Neural crest cell (in vitro differentiated cells): ENCODE data around the gene TIAM1. TPM values are rescaled to one million over a fixed set of nuclear protein-coding genes. Genes with fewer than 3 reads are reported as not detected.

ENCODE experiments used
- DNase-seq: peaks from one replicate; pipeline ENCODE4 v3.0.0; 2021; ENCODE audit warnings: low read depth, mixed read lengths, low spot score
- H3K27ac Mint-ChIP-seq: one replicate; pipeline ENCODE4 v1.8.0; 2021; ENCODE audit warnings: mild to moderate bottlenecking, mixed read lengths; ENCODE audit not compliant: unreplicated experiment
- H3K27me3 Mint-ChIP-seq: 2 replicates; pipeline ENCODE4 v1.8.0; 2021; ENCODE audit warnings: low read depth, mild to moderate bottlenecking, mixed read lengths
- H3K36me3 Mint-ChIP-seq: 2 replicates; pipeline ENCODE4 v1.8.0; 2021; ENCODE audit warnings: low read depth, mild to moderate bottlenecking, mixed read lengths
- H3K4me1 Mint-ChIP-seq: 2 replicates; pipeline ENCODE4 v1.8.0; 2021; ENCODE audit warnings: mixed read lengths
- H3K4me3 Mint-ChIP-seq: one replicate; pipeline ENCODE4 v1.8.0; 2021; ENCODE audit warnings: mild to moderate bottlenecking, mixed read lengths
- H3K9me3 Mint-ChIP-seq: 2 replicates; pipeline ENCODE4 v1.8.0; 2021; ENCODE audit warnings: mixed read lengths
- total RNA-seq: library from RNA; stranded (reverse); gene quantifications from 2 replicates; pipeline ENCODE4 v1.2.1, GENCODE V29; 2021
- TF ChIP-seq, protein P1 (sequence below): fragments of 200-600 bp; sonication (generic); conservative IDR thresholded peaks from 2 replicates; pipeline ENCODE4 v1.5.0; 2021; ENCODE audit warnings: antibody characterized with exemption, mild to moderate bottlenecking

TIAM1 gene
- total RNA-seq, 1 donor from 2014 or later, result 53.6 TPM

DNA sequence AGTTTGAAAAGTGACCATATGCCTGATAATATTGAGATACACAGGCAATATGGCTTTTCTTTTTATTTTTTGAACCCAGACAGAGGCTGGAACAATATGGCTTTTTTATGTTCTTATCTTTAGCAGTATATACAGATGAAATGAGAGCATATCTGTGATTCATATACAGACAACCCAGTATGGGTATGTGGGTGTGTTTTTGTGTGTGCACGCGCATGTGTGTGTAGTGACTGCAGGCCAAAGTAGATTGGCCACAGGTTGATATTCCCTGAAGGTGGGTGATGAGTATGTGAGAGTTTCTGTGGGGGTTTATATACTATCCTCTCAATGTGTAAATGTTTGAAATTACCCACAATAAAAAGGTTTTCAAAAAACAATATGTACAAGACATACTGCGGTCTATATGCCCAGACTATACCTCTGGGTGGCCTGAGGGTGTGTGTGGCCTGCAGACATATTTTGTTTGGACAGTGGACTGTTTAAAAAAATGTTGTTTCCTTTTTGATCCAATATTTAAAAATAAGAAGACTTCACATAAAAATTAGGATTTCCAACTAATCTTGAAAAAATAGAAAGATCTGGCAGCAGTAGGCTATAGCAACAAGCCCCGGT is 26.3 kb upstream of the TIAM1 start:
- Mint-ChIP-seq H3K27ac (no peak overlapping the region), H3K9me3 (no peaks in the 10 kb centered on the region)
- TF ChIP-seq, protein P1, sequence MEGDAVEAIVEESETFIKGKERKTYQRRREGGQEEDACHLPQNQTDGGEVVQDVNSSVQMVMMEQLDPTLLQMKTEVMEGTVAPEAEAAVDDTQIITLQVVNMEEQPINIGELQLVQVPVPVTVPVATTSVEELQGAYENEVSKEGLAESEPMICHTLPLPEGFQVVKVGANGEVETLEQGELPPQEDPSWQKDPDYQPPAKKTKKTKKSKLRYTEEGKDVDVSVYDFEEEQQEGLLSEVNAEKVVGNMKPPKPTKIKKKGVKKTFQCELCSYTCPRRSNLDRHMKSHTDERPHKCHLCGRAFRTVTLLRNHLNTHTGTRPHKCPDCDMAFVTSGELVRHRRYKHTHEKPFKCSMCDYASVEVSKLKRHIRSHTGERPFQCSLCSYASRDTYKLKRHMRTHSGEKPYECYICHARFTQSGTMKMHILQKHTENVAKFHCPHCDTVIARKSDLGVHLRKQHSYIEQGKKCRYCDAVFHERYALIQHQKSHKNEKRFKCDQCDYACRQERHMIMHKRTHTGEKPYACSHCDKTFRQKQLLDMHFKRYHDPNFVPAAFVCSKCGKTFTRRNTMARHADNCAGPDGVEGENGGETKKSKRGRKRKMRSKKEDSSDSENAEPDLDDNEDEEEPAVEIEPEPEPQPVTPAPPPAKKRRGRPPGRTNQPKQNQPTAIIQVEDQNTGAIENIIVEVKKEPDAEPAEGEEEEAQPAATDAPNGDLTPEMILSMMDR, result no peak

DNA sequence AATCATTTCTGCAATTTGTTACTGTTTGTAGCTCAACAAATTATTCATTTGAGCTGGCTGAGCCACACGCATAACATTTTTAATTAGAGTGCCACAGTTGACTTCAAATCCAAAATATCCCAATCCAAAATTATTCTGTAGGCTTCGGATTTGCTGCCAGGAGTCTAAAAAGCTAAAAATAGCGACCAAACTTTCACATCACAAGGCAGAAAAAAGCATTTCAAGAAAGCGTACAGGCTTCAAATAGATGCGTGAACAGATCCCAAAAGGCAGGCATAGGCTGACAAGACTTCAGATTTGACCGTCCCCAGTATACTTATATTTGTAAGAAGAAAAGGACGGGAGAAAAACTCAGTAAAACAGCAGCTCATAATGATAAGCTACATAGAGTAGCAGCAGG is 24.3 kb upstream of the TIAM1 start:
- no peak for DNase-seq
- H3K27ac Mint-ChIP-seq, result no peak overlapping the region
- TF ChIP-seq, protein P1, result no peak
- no peaks in the 10 kb centered on the region for H3K9me3 Mint-ChIP-seq
- peaks cover 3% of the 10 kb centered on the region for H3K36me3 Mint-ChIP-seq
- H3K4me3 Mint-ChIP-seq, result no peak overlapping the region
- H3K27me3 Mint-ChIP-seq, result no peaks in the 10 kb centered on the region
- peaks cover 37% of the 10 kb centered on the region for H3K4me1 Mint-ChIP-seq

More for the DNA sequence above, 26.3 kb upstream of the TIAM1 start:
- no peak for DNase-seq
- Mint-ChIP-seq H3K4me3 (no peak overlapping the region), H3K27me3 (no peaks in the 10 kb centered on the region), H3K4me1 (peaks cover 30% of the 10 kb centered on the region), H3K36me3 (no peaks in the 10 kb centered on the region)

DNA sequence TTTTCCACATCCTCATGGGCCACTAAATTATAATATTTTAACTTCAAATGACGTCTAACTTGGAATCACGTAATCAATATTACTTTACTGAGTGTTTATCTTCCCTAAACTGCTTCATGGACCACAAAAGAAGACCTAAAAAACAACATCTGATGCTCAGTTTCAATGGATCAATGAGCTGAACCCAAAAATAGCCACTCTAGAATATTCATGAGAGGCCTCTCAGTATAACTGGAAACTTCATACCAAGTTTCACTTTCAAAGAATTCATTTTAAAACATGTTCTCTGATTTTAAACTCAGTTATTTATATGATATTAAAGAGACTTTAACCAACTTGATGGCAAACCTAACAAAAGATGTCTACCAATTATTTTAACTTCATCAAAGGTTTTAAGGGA is 23.7 kb upstream of the TIAM1 start:
- H3K27ac Mint-ChIP-seq, result no peak overlapping the region
- peaks cover 3% of the 10 kb centered on the region for H3K36me3 Mint-ChIP-seq

DNA sequence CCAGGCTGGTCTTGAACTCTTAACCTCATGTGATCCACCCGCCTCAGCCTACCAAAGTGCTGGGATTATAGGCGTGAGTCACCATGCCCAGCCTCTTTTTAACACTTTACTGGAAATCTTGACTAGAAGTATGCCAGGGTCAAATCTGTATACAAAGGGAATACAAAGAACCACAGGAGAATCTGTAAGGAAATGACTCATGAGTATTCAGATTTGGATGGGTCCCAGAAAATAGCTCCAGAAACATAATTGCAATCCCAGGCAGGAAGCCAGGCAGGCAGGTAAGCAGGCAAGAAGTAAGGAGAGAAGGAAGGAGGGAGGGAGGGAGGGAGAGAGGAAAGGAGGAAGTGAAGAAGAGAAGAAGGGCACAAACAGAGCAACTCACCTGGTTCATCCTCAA is 22.8 kb upstream of the TIAM1 start:
- H3K27me3 Mint-ChIP-seq, result no peaks in the 10 kb centered on the region
- no peak overlapping the region for H3K4me3 Mint-ChIP-seq
- H3K9me3 Mint-ChIP-seq, result no peaks in the 10 kb centered on the region
- DNase-seq, result no peak
- TF ChIP-seq, protein P1, result no peak
- H3K4me1 Mint-ChIP-seq, result peaks cover 39% of the 10 kb centered on the region
- peaks cover 3% of the 10 kb centered on the region for H3K36me3 Mint-ChIP-seq
- no peak overlapping the region for H3K27ac Mint-ChIP-seq

More for the DNA sequence above, 23.7 kb upstream of the TIAM1 start:
- no peaks in the 10 kb centered on the region for H3K27me3 Mint-ChIP-seq
- DNase-seq, result no peak
- no peak overlapping the region for H3K4me3 Mint-ChIP-seq
- H3K9me3 Mint-ChIP-seq, result no peaks in the 10 kb centered on the region
- TF ChIP-seq, protein P1, result no peak
- H3K4me1 Mint-ChIP-seq, result peaks cover 40% of the 10 kb centered on the region

DNA sequence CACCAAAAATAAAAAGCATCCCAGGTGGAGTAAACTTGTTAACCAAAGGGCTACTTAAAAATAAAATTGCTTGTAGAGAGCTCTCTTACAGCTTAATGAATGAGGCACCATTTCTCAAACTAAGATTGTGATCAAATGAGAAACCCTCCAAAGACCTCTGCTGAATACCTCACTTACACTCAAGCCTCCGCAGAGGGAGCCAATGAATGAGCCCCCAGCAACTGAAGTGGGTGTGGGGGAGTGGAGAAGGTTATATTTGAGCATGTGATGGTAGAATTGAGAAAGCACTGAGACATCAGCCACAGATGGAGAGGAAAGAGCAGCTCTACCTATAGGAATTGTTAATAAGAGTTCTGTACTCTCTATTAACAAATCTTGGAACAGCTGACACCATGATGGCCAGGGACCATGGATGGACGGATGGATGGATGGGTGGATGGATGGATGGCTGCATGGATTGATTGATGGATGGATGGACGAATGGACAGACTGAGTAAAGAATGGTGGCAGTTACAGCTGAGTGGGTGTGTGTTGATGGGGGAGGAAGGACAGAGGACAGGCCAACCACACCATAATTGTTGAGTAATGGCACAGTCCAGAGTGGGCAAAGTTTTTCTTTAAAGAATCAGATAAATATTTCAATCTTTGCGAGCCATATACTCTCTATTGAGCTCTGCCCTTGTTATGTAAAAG is 20.3 kb upstream of the TIAM1 start:
- no peak overlapping the region for H3K4me3 Mint-ChIP-seq
- no peaks in the 10 kb centered on the region for H3K27me3 Mint-ChIP-seq
- H3K27ac Mint-ChIP-seq, result peak overlapping the region; percentile 44
- DNase-seq, result no peak
- TF ChIP-seq, protein P1, result no peak
- H3K36me3 Mint-ChIP-seq, result peaks cover 3% of the 10 kb centered on the region
- H3K9me3 Mint-ChIP-seq, result no peaks in the 10 kb centered on the region
- H3K4me1 Mint-ChIP-seq, result peaks cover 33% of the 10 kb centered on the region
